DOHH2 (cell line): ENCODE data around the gene PCDH9.

Experiments
- EZH2phosphoT487 ChIP-seq: fragments of 200-600 bp; sonication (generic); IDR thresholded peaks from 2 replicates; pipeline ENCODE4 v1.6.1; 2017; ENCODE audit warnings: borderline replicate concordance, mild to moderate bottlenecking, antibody characterized with exemption, low read length, moderate library complexity, mixed read lengths
- TF ChIP-seq, protein P1 (sequence below): fragments of 200-600 bp; sonication (generic); IDR thresholded peaks from one replicate; pipeline ENCODE4 v1.5.1; 2014; ENCODE audit warnings: antibody characterized with exemption, mild to moderate bottlenecking, low read depth, low read length; ENCODE audit not compliant: poor library complexity, severe bottlenecking

DNA sequence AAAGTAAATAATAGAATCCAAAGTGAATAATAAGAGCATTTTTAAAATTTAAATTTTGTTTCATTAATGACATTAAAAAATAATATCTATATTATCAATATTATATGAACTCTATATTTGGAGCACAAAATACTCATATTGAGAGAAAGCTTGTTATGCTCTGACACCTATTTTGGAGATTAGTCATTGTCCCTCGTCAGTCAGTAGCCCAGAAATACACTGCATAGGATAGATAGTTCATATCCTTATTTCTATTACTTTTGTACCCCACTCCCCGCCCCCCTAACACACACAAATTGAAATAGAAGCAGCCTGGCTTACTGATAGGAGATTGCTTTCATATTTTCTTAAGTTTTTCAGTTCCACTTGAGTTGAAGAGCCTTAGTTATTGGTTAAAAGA is 652.8 kb downstream of the PCDH9 start:
- TF ChIP-seq, protein P1, sequence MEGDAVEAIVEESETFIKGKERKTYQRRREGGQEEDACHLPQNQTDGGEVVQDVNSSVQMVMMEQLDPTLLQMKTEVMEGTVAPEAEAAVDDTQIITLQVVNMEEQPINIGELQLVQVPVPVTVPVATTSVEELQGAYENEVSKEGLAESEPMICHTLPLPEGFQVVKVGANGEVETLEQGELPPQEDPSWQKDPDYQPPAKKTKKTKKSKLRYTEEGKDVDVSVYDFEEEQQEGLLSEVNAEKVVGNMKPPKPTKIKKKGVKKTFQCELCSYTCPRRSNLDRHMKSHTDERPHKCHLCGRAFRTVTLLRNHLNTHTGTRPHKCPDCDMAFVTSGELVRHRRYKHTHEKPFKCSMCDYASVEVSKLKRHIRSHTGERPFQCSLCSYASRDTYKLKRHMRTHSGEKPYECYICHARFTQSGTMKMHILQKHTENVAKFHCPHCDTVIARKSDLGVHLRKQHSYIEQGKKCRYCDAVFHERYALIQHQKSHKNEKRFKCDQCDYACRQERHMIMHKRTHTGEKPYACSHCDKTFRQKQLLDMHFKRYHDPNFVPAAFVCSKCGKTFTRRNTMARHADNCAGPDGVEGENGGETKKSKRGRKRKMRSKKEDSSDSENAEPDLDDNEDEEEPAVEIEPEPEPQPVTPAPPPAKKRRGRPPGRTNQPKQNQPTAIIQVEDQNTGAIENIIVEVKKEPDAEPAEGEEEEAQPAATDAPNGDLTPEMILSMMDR, result no peak
- no peak for TF ChIP-seq EZH2phosphoT487
